ENCODE data around the gene LDAH.

LDAH gene

DNA sequence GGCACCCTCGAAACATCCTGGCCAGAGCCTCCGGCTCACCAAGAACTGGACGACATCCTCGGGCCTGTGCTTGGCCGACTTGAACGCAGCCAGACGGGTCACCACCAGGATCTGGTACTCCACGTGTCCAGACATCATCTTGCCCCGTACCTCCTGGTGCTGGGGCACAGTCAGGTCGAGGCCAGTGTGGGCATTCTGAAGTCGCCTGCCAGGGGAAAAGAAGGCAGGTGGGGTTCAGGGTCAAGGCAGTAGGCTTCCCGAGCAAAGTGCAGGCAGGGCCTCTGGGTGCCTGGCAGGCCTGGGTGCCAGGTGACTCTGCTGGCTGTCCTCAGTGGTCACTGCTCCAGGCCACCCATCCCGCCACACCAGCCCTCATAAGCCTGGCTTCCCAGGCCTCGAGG, 177.6 kb downstream of the LDAH start:
- Mint-ChIP-seq H3K36me3 (ENCODE audit: low read depth) (no peaks in the 10 kb centered on the region), H3K9me3 (no peaks in the 10 kb centered on the region), H3K4me1 (ENCODE audit: low read depth) (peaks cover 12% of the 10 kb centered on the region), H3K27ac (no peak overlapping the region), H3K27me3 (ENCODE audit: low read depth) (no peaks in the 10 kb centered on the region), H3K4me3 (no peak overlapping the region)

DNA sequence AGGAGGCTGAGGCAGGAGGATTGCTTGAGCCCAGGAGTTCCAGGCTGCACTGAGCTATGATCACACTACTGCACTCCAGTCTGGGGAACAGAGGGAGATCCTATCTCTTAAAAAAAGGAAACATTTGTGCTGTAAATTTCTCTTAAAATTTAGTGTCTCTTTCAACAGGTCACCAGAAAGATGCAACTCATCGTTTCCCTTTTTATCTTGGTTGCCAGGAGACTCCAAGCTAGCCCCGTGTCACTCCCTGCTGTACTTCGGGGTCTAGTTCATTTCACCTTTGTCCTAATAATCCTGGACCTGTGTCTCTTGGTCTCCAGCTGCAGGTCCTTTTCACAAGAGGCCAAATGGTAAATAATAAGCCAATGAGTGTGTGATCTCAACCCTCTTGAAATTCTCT, 179.1 kb downstream of the LDAH start:
- H3K27me3 Mint-ChIP-seq (ENCODE audit: low read depth): no peaks in the 10 kb centered on the region
- no peak overlapping the region for H3K27ac Mint-ChIP-seq

GRCh38 chr2:20643060-20643459, 179.8 kb downstream of the LDAH start:
- Mint-ChIP-seq H3K9me3 (no peaks in the 10 kb centered on the region), H3K4me3 (no peak overlapping the region), H3K36me3 (ENCODE audit: low read depth) (peaks cover 3% of the 10 kb centered on the region), H3K27ac (no peak overlapping the region), H3K4me1 (ENCODE audit: low read depth) (peaks cover under 1% of the 10 kb centered on the region), H3K27me3 (ENCODE audit: low read depth) (no peaks in the 10 kb centered on the region)

More for the DNA sequence above, 179.1 kb downstream of the LDAH start:
- peaks cover 3% of the 10 kb centered on the region for H3K36me3 Mint-ChIP-seq (ENCODE audit: low read depth)
- H3K4me1 Mint-ChIP-seq (ENCODE audit: low read depth): peaks cover 8% of the 10 kb centered on the region
- no peak overlapping the region for H3K4me3 Mint-ChIP-seq
- no peaks in the 10 kb centered on the region for H3K9me3 Mint-ChIP-seq

DNA sequence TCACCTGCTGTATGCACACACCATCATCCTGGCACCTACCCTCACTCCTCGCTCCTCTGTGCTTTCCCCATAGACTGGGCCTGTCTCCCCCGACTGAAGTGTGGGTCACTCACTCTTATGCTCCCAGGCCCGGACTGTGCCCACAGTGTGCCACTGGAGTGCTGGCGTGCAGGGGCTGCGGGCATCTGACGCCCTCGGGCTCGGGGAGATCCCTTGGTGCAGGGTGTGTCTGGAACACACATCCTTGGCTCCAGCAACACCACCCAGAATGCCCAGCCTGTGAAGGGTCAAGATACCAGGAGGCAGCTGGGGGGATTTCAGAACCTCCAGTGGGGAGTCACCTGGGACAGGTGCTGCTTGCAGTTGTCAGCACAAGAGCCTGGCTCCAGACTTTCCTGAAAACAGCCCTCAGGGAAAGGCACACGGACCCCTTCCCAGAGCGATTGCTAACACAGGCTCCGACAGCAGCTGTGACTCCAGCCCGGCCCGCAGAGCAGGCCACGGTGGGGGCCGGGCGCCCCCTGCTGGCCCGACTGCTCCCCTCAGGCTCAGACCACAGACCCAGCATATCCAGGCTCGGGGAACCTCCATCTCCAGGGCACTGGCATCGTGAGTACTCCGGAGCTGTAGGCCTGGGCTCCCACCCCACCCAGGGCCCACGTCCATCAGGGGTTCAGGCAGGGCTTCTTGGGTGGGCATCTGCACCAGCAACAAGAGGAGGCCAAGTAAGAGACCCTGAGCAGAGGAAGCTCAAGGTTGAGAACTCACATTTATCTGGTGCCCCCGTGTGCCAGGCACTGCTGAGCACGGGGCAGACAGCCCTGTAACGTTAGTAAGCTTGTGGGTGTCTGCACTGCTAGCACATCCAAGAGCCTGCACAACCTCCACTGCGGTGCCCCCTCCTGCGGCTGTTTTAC, 180.6 kb downstream of the LDAH start:
- Mint-ChIP-seq H3K4me1 (ENCODE audit: low read depth) (no peaks in the 10 kb centered on the region), H3K4me3 (no peak overlapping the region), H3K27me3 (ENCODE audit: low read depth) (no peaks in the 10 kb centered on the region), H3K36me3 (ENCODE audit: low read depth) (peaks cover 3% of the 10 kb centered on the region), H3K27ac (no peak overlapping the region), H3K9me3 (no peaks in the 10 kb centered on the region)

DNA sequence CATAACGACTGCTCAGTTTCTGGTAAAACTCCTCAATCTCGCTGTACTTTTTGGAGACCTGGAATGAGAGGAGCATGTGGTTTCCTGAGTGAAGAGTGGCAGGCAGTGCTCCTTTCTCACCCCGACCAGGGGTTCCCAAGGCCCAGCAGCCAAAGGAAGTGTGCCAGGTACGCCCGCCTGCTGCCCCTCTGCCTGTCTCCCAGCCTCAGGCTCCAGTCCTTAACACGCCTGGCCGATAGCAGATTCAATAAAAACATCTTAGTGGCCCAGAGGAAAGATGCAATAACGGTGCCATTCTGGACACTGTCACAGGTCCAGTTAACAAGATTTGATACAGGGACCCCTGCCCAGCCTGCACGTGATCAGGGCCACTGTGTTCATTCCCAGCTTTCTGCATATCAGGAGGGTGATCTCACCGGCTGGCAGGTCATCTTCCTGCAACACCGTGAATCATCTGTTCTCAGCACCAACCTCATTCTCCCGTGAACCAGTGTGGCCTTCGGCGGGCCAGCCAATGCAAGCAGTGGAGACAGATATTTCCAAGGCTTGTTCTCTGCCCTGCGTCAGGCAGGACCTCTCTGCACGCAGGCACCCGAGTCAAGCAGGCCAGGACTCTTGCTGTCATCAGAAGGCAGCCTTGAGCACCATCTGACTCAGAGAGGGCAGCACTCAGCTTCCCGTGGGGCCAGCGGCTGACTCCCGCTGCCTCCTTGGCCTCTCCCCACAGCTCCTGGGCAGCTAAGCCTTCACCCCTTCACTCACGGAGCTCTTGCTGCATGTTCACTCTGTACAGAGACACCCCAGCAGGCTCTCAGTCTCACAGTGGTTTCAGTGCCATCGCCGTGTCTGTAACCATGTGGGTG, 181.5 kb downstream of the LDAH start:
- no peaks in the 10 kb centered on the region for H3K4me1 Mint-ChIP-seq (ENCODE audit: low read depth)
- H3K36me3 Mint-ChIP-seq (ENCODE audit: low read depth): peaks cover 3% of the 10 kb centered on the region
- no peaks in the 10 kb centered on the region for H3K9me3 Mint-ChIP-seq
- no peak overlapping the region for H3K4me3 Mint-ChIP-seq
- no peak overlapping the region for H3K27ac Mint-ChIP-seq
- no peaks in the 10 kb centered on the region for H3K27me3 Mint-ChIP-seq (ENCODE audit: low read depth)

DNA sequence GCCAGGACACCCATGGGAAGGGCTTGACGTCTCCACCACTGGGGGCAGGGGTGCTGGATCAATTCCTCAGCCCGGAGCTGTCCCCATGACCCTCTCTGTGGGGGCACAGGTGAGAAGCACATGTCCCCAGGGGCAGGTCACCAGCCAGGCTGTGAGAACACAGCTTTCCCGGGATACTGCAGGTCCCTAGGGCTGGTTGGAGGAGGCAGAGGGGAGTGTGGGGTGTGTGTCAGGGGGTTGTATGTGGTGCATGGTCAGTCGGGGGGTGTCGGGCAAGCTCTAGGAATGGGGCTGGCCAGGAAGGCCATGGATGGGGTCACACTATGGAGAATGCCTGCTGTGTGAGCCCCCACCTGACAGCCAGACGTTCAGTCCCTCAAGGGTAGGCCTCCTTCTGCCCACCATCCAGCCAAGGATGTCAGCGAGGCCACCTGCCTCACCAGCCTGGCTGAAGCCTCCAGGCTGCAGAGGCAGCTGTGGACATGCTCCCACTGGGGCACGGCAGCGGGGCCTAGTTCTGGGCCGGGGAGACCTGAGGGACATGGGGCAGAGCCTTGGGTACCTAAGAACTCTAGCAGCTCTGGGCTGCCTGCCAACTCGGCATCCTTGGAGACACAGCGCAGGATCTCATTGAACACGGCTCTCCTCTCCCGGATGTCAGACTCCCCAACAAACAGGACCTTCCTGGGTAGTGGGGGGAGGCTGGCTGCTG, 182.3 kb downstream of the LDAH start:
- Mint-ChIP-seq H3K36me3 (ENCODE audit: low read depth) (peaks cover 3% of the 10 kb centered on the region), H3K4me3 (no peak overlapping the region), H3K27me3 (ENCODE audit: low read depth) (no peaks in the 10 kb centered on the region), H3K9me3 (no peaks in the 10 kb centered on the region), H3K27ac (no peak overlapping the region), H3K4me1 (ENCODE audit: low read depth) (no peaks in the 10 kb centered on the region)

- H3K27me3 Mint-ChIP-seq (ENCODE audit: low read depth): no peaks in the 10 kb centered on the region
- no peak overlapping the region for H3K4me3 Mint-ChIP-seq
- H3K4me1 Mint-ChIP-seq (ENCODE audit: low read depth): no peaks in the 10 kb centered on the region
- H3K9me3 Mint-ChIP-seq: no peaks in the 10 kb centered on the region
- H3K36me3 Mint-ChIP-seq (ENCODE audit: low read depth): peaks cover 3% of the 10 kb centered on the region
- H3K27ac Mint-ChIP-seq: no peak overlapping the region
Measured at GRCh38 chr2:20638646-20639430, 184.1 kb downstream of the LDAH start.

GRCh38 chr2:20638014-20638413, 184.9 kb downstream of the LDAH start:
- H3K4me1 Mint-ChIP-seq (ENCODE audit: low read depth): no peaks in the 10 kb centered on the region
- no peak overlapping the region for H3K27ac Mint-ChIP-seq
- H3K36me3 Mint-ChIP-seq (ENCODE audit: low read depth): peaks cover 3% of the 10 kb centered on the region
- H3K4me3 Mint-ChIP-seq: no peak overlapping the region
- no peaks in the 10 kb centered on the region for H3K27me3 Mint-ChIP-seq (ENCODE audit: low read depth)
- no peaks in the 10 kb centered on the region for H3K9me3 Mint-ChIP-seq

GRCh38 chr2:20637147-20637546, 185.8 kb downstream of the LDAH start:
- Mint-ChIP-seq H3K36me3 (ENCODE audit: low read depth) (peaks cover 3% of the 10 kb centered on the region), H3K4me1 (ENCODE audit: low read depth) (no peaks in the 10 kb centered on the region), H3K9me3 (no peaks in the 10 kb centered on the region), H3K27ac (no peak overlapping the region), H3K27me3 (ENCODE audit: low read depth) (no peaks in the 10 kb centered on the region), H3K4me3 (no peak overlapping the region)

DNA sequence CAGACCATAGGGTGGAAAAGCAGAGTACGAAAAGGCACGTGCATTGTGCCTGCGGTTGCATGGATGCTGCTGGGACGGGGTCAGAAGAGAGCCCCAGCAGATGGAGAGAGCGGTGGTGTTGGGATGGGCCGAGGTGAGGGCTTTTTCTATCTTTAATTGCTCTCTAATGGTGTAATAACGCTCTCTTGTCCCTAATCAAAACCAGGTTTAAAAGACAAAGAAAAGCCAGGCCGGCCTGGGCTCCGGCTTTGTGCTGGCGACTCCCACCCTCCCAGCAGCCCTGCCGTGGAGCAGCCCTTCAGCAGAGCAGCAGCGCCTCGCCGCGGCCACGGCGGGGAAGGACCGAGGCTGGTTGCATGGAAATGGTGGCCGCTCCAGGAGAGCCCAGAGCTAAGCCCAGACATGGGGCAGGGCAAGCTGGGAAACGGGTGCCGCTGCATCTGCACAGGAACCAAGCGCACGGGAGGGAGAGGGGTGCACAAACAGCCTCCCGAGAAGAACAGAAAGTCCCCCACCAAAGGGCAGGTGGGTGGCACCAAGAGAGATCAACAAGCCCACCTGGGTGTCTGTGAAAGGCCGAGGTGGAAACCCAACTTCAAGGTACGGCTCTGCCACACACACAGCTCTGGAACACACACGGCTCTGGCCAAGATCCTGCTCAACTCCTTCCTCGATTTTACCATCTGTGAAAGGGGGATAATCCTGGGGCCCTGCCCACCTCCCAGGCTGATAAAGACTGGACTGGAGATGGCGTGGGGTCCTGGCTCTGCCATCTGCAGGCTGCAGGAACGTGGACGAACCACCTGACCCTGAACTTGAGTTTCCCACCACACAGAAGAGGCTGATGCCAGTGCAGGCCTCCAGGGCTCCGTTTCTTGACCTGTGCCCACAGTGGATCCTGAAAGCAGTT, 187.0 kb downstream of the LDAH start:
- no peak overlapping the region for H3K4me3 Mint-ChIP-seq
- H3K9me3 Mint-ChIP-seq: no peaks in the 10 kb centered on the region
- no peak overlapping the region for H3K27ac Mint-ChIP-seq
- no peaks in the 10 kb centered on the region for H3K27me3 Mint-ChIP-seq (ENCODE audit: low read depth)
- no peaks in the 10 kb centered on the region for H3K4me1 Mint-ChIP-seq (ENCODE audit: low read depth)
- H3K36me3 Mint-ChIP-seq (ENCODE audit: low read depth): peaks cover 3% of the 10 kb centered on the region

DNA sequence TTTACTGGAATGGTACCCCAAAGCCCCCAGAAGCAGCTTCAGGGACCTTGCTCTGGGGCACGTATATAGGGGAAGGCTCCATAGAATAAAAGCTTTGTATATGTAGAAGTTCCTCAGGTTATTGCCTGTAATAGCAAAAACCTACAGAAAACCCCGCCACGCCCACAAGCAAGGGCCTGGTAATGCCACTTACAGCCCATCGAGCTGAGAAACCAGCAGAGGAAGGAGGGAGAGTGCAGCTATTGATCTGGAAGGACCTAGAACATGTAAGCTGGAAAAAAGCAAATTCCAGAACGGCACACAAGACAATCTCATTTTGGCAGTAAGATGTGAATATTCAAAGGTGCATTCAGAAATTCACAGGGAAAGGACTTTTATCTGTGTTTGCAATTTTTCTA, 187.8 kb downstream of the LDAH start:
- Mint-ChIP-seq H3K27ac (no peak overlapping the region), H3K4me3 (no peak overlapping the region), H3K27me3 (ENCODE audit: low read depth) (no peaks in the 10 kb centered on the region), H3K36me3 (ENCODE audit: low read depth) (peaks cover 3% of the 10 kb centered on the region), H3K9me3 (no peaks in the 10 kb centered on the region), H3K4me1 (ENCODE audit: low read depth) (no peaks in the 10 kb centered on the region)

DNA sequence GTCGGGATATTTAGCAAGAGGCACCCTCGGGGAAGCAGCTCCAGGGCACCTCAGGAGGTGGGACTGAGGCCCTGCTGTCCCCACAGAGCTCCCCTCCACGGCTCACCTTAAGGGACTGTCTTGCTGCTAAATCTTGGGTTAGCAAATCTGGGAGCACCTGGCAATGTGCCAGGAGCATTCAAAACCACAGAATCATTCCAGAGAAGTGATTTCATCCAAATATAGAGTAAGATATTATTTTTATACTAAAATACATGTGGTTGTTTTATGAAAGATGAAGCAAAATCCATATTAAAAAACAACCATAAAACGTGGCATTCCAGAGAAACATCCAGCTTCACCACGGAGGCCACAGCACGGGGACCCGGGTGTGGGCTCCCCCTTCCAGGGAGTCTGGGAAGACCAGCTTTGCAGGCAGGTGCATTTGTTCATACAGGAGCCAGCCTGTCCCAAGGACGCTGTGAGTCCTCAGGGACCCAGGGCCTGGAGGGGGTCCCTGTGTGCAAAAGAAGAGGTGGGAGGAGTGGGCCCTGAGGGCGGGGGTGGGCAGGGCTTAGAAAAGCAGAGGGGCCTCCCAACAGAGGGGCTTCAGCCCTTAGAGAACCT, 188.3 kb downstream of the LDAH start:
- H3K4me3 Mint-ChIP-seq: no peak overlapping the region
- peaks cover 2% of the 10 kb centered on the region for H3K36me3 Mint-ChIP-seq (ENCODE audit: low read depth)
- H3K9me3 Mint-ChIP-seq: no peaks in the 10 kb centered on the region
- no peak overlapping the region for H3K27ac Mint-ChIP-seq
- no peaks in the 10 kb centered on the region for H3K4me1 Mint-ChIP-seq (ENCODE audit: low read depth)
- H3K27me3 Mint-ChIP-seq (ENCODE audit: low read depth): no peaks in the 10 kb centered on the region
